Spleen (tissue), 7 donors: ENCODE data around the gene CRK.

Experiments
- CTCF ChIP-seq, 11 experiments: fragments of 200-600 bp in 7 of 11; fragments of 450-650 bp in 4 of 11; sonication (generic) in 4 of 11; IDR thresholded peaks in 8 of 11; conservative IDR thresholded peaks in 3 of 11; 1 replicate in 7 of 11; 2 replicates in 4 of 11; pipeline versions ENCODE4 v1.4.0 to v1.8.0; 2016 to 2021; ENCODE audit warnings: antibody characterized with exemption in 11 of 11, inconsistent platforms in 4 of 11, mild to moderate bottlenecking in 1 of 11
- POLR2A ChIP-seq, 3 donors: fragments of 450-650 bp; IDR thresholded peaks; one replicate each; pipeline ENCODE4 v1.5.1; 2017; ENCODE audit warnings: antibody characterized with exemption in 3 of 3, mild to moderate bottlenecking in 1 of 3
- POLR2AphosphoS5 ChIP-seq, 3 donors: sonication (generic); formaldehyde crosslinking; IDR thresholded peaks; one replicate each; pipeline ENCODE4 v1.5.1; 2017; ENCODE audit warnings: antibody characterized with exemption in 3 of 3
- donor health status: DM: no; HTN: no; CAD: no; lungs with moderate emphysema.
- donor health status: DM: no; HTN: no; CAD: no.
- donor health status: DM: no; HTN: no; CAD: no.

GRCh38 chr17:1493291-1493980 is 37.4 kb upstream of the CRK start:
- TF ChIP-seq CTCF (IDR thresholded peaks at IDR 0.05 in 8 of 11, conservative IDR thresholded peaks at IDR 0.05 in 3 of 11): no peak
- TF ChIP-seq POLR2AphosphoS5 (IDR thresholded peaks at IDR 0.05): peak; percentile 41 to 62 (median 43)
- no peak for TF ChIP-seq POLR2A (IDR thresholded peaks at IDR 0.05)
